CD4-positive, alpha-beta memory T cell (primary cell): Measurements from ENCODE around the gene NFAT5. TPM values are rescaled to one million over a fixed set of nuclear protein-coding genes. Genes with fewer than 3 reads are reported as not detected.
A peak's percentile ranks its signal among the peaks of the same experiment; 100 is the strongest.
"Not testable (repeated sequence)": the region's sequence is repeated elsewhere in the genome, so short reads cannot be mapped to it uniquely, and the experiment has no call there.

Experiments
- CTCF ChIA-PET: fragments of 350-600 bp; sonication (Branson Sonifier 250); formaldehyde crosslinking; loops from one replicate; lab custom pipeline; 2021; ENCODE audit warnings: inconsistent platforms; ENCODE audit not compliant: partially characterized antibody; lab: Charles Lee
- POLR2A ChIA-PET: fragments of 350-600 bp; sonication (Branson Sonifier 250); formaldehyde crosslinking; loops from one replicate; lab custom pipeline; 2021; ENCODE audit not compliant: partially characterized antibody; lab: Charles Lee
- DNase-seq, 5 donors: peaks; one replicate each; pipeline versions ENCODE4 v3.0.0 to v3.0.0-alpha.2; 2020 to 2022; ENCODE audit warnings: mixed read lengths in 1 of 5
- H3K27ac ChIP-seq: one replicate; pipeline ENCODE4 v1.7.0; 2013; ENCODE audit warnings: low read depth, low read length
- H3K27me3 ChIP-seq: 2 replicates; pipeline ENCODE4 v1.7.0; 2013; ENCODE audit warnings: mild to moderate bottlenecking, low read length, moderate library complexity; ENCODE audit not compliant: insufficient read depth
- H3K36me3 ChIP-seq: 2 replicates; pipeline ENCODE4 v1.7.0; 2013; ENCODE audit warnings: mild to moderate bottlenecking, low read length, moderate library complexity; ENCODE audit not compliant: insufficient read depth
- H3K4me1 ChIP-seq: 2 replicates; pipeline ENCODE4 v1.7.0; 2013; ENCODE audit warnings: mild to moderate bottlenecking, low read length, moderate library complexity; ENCODE audit not compliant: insufficient read depth
- H3K4me3 ChIP-seq, 2 donors: one replicate each; pipeline ENCODE4 v1.7.0; 2013; ENCODE audit warnings: low read length in 2 of 2, mild to moderate bottlenecking in 1 of 2
- H3K9me3 ChIP-seq, 2 donors: one replicate each; pipeline ENCODE4 v1.7.0; 2013; ENCODE audit warnings: low read length in 2 of 2, control low read depth in 1 of 2; ENCODE audit not compliant: control insufficient read depth in 1 of 2
- H3K27ac Mint-ChIP-seq, 7 donors: one replicate each; pipeline ENCODE4 v1.8.0; 2020 to 2021; ENCODE audit warnings: mixed read lengths in 7 of 7, mild to moderate bottlenecking in 6 of 7, inconsistent platforms in 3 of 7, moderate library complexity in 3 of 7
- H3K27me3 Mint-ChIP-seq, 2 donors: one replicate each; pipeline ENCODE4 v1.8.0; 2020 to 2021; ENCODE audit warnings: mixed read lengths in 2 of 2
- H3K36me3 Mint-ChIP-seq, 2 donors: one replicate each; pipeline ENCODE4 v1.8.0; 2020 to 2021; ENCODE audit warnings: mixed read lengths in 2 of 2, inconsistent platforms in 1 of 2, mild to moderate bottlenecking in 1 of 2
- H3K4me1 Mint-ChIP-seq, 4 donors: one replicate each; pipeline ENCODE4 v1.8.0; 2020 to 2021; ENCODE audit warnings: mixed read lengths in 4 of 4, mild to moderate bottlenecking in 1 of 4
- H3K4me3 Mint-ChIP-seq, 8 donors: one replicate each; pipeline ENCODE4 v1.8.0; 2020 to 2021; ENCODE audit warnings: mixed read lengths in 8 of 8, mild to moderate bottlenecking in 7 of 8, moderate library complexity in 6 of 8, inconsistent platforms in 3 of 8
- H3K9me3 Mint-ChIP-seq, 8 donors: one replicate each; pipeline ENCODE4 v1.8.0; 2020 to 2021; ENCODE audit warnings: mixed read lengths in 8 of 8, mild to moderate bottlenecking in 5 of 8, inconsistent platforms in 3 of 8, moderate library complexity in 1 of 8
- intact Hi-C: fragments of 100-400 bp; cut with micrococcal nuclease; formaldehyde crosslinking; loops from one replicate; pipeline ENCODE4 v1.15.1; 2023
- polyA plus RNA-seq, 2 donors: library from polyadenylated mRNA; unstranded; fragments of 300-500 nt; fragmentation: Illumina TruSeq; gene quantifications; one replicate each; pipeline ENCODE4 v1.2.3, GENCODE V29; 2021
- total RNA-seq, 2 experiments: library from RNA; stranded (reverse); gene quantifications; one replicate each; pipeline ENCODE4 v1.2.3, GENCODE V29; 2021

NFAT5 gene
- total and polyA plus RNA-seq, 4 experiments from 2014 or later = 1.8 to 35.6 (median 18.7) TPM

DNA sequence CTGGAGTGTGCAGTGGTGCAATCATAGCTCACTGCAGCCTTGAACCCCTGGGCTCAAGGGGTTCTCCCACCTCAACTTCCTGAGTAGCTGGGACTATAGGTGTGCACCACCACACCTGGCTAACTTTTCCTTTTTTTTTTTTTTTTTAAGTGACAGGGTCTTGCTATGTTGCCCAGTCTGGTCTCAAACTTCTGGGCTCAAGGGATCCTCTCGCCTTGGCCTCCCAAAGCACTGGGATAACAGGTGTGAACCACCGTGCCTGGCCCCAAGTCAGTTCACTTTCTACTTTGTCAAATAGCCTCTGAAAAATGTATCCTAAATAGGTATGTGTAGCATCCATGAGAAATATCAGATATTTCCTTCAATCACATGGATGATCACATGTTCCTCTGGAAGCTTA lies 9.9 kb upstream of the NFAT5 start:
- Histone ChIP-seq H3K4me3 (no peak overlapping the region), H3K27me3 (no peaks in the 10 kb centered on the region), H3K4me1 (no peaks in the 10 kb centered on the region), H3K27ac (no peak overlapping the region), H3K36me3 (no peaks in the 10 kb centered on the region), H3K9me3 (no peaks in the 10 kb centered on the region)
- Mint-ChIP-seq H3K9me3 (peaks cover 0 to 1% (median 0%) of the 10 kb centered on the region in 8 donors), H3K36me3 (no peaks in the 10 kb centered on the region), H3K4me3 (no peak overlapping the region), H3K27ac (no peak overlapping the region), H3K4me1 (peaks cover 3 to 13% (median 6%) of the 10 kb centered on the region in 4 donors), H3K27me3 (no peaks in the 10 kb centered on the region)
- ChIA-PET POLR2A (no interaction called here), CTCF (interaction anchor here (1.5 kb wide), 1 partner anchor 9 kb away, joined by 3 read pairs; no protein-coding TSS in a partner anchor)
- no peak for DNase-seq
- intact Hi-C loops = no loop called here

DNA sequence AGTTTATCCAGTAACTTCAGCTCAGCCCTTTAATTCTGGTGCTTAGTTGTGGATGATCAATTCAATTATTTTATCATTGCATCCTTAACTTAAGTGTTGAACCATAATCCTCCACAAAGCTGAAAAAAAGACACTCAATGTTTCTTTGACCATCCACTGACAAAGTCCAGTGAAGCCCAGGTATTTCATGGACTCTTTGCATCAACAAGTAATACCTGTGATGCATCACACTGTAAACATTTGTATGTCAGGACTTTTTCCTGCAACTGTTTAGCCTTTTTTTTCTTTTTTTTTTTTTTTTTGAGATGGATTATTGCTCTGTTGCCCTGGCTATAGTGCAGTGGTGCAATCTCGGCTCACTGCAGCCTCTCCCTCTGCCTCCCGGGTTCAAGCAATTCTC lies 6.6 kb upstream of the NFAT5 start:
- Mint-ChIP-seq H3K27ac (no peak overlapping the region), H3K4me1 (peaks cover 10 to 24% (median 15%) of the 10 kb centered on the region in 4 donors), H3K4me3 (no peak overlapping the region), H3K9me3 (peaks cover 0 to 1% (median 0%) of the 10 kb centered on the region in 8 donors), H3K27me3 (no peaks in the 10 kb centered on the region), H3K36me3 (no peaks in the 10 kb centered on the region)
- H3K27me3 ChIP-seq = no peaks in the 10 kb centered on the region
- DNase-seq = no peak
- peaks cover 7% of the 10 kb centered on the region for H3K4me1 ChIP-seq
- H3K4me3 ChIP-seq = no peak overlapping the region
- POLR2A ChIA-PET = interaction anchor here (1.2 kb wide), 1 partner anchor 10 kb away, joined by 4 read pairs; no protein-coding TSS in a partner anchor
- CTCF ChIA-PET = no interaction called here
- no peak overlapping the region for H3K27ac ChIP-seq
- no peaks in the 10 kb centered on the region for H3K9me3 ChIP-seq
- intact Hi-C loops = no loop called here
- H3K36me3 ChIP-seq = no peaks in the 10 kb centered on the region

DNA sequence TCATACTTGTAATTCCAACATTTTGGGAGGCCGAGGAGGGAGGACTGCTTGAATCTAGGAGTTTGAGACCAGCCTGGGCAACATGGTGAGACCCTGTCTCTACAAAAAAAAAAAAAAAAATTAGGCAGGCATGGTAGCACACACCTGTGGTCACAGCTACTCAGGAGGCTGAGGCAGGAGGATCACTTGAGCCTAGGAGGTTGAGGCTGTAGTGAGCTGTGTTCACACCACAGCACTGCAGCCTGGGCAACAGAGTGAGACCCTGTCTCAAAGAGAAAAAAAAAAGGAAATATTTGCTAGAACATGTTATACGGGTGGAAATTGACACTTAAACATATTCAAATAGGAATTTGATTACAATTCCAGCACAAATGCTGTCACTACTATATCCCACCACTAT lies 4.4 kb upstream of the NFAT5 start:
- H3K4me1 ChIP-seq = peaks cover 10% of the 10 kb centered on the region
- H3K4me3 Mint-ChIP-seq, DNase-seq, H3K9me3 Mint-ChIP-seq, H3K27me3 ChIP-seq, H3K36me3 ChIP-seq, H3K36me3 Mint-ChIP-seq, CTCF ChIA-PET, H3K27ac ChIP-seq, H3K9me3 ChIP-seq, H3K4me3 ChIP-seq, H3K27me3 Mint-ChIP-seq, POLR2A ChIA-PET: not testable (repeated sequence)
- intact Hi-C loops = loop anchor here (5.0 kb wide), 1 partner anchor 201 kb away; the partner anchor contains the start of gene WWP2
- peak overlapping the region in 2 of 7 donors; percentile 4 to 47 for H3K27ac Mint-ChIP-seq
- peaks cover 10 to 23% (median 15%) of the 10 kb centered on the region in 4 donors for H3K4me1 Mint-ChIP-seq

DNA sequence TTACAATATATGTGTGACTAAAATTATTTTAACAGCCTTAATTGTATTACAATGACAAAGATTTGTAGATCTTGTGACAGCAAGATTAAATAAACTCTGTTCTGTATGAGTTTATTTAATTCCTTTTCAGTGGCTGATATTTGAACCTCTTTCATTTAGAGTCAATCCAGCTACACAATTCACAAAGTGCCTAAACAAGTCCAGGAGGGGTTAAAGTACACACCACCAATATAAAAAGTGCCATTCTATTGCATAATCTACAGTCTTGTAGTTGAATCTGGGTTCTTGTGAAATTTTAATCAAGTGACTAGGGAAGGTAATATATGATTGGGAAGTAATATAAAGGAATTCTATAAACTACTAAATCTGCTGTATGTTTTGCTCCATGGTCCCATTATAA lies 3.9 kb upstream of the NFAT5 start:
- Histone ChIP-seq H3K4me3 (no peak overlapping the region), H3K27ac (no peak overlapping the region), H3K9me3 (no peaks in the 10 kb centered on the region), H3K36me3 (no peaks in the 10 kb centered on the region), H3K4me1 (peaks cover 11% of the 10 kb centered on the region), H3K27me3 (no peaks in the 10 kb centered on the region)
- no peaks in the 10 kb centered on the region for H3K27me3 Mint-ChIP-seq
- intact Hi-C loops = loop anchor here (5.0 kb wide), 1 partner anchor 200 kb away; the partner anchor contains the start of gene WWP2
- no peak overlapping the region for H3K27ac Mint-ChIP-seq
- DNase-seq = no peak
- H3K4me3 Mint-ChIP-seq = no peak overlapping the region
- peaks cover 0 to 1% (median 0%) of the 10 kb centered on the region in 8 donors for H3K9me3 Mint-ChIP-seq
- H3K36me3 Mint-ChIP-seq = peaks cover 0 to 10% of the 10 kb centered on the region in 2 donors
- peaks cover 10 to 26% (median 16%) of the 10 kb centered on the region in 4 donors for H3K4me1 Mint-ChIP-seq
- ChIA-PET CTCF (no interaction called here), POLR2A (no interaction called here)

DNA sequence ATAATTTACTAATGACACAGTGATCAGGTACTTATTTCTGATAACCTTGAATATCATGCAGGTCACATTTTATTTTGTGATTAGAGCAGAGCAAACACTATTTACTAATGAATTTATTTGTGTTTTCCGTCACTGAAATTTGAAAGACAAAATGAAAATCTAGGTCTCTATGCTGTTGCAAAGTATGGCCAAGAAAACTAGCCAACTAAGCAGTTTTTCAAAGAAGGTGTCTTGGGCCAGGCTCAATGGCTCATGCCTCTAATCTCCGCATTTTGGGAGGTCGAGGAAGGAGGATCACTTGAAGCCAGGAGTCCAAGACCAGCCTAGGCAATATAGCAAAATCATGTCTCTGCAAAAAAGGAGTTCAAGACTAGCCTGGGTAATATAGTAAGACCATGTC lies 3.0 kb upstream of the NFAT5 start:
- intact Hi-C loops = loop anchor here (5.0 kb wide), 1 partner anchor 199 kb away; the partner anchor contains the start of gene WWP2
- peaks cover 0 to 1% (median 0%) of the 10 kb centered on the region in 8 donors for H3K9me3 Mint-ChIP-seq
- H3K36me3 ChIP-seq = no peaks in the 10 kb centered on the region
- peaks cover 19 to 35% (median 23%) of the 10 kb centered on the region in 4 donors for H3K4me1 Mint-ChIP-seq
- peaks cover 20% of the 10 kb centered on the region for H3K4me1 ChIP-seq
- POLR2A ChIA-PET = no interaction called here
- H3K27ac ChIP-seq = no peak overlapping the region
- H3K4me3 Mint-ChIP-seq = no peak overlapping the region
- no peaks in the 10 kb centered on the region for H3K9me3 ChIP-seq
- CTCF ChIA-PET = interaction anchor here (2.5 kb wide), 1 partner anchor 167 kb away, joined by 23 read pairs; no protein-coding TSS in a partner anchor
- H3K27ac Mint-ChIP-seq = peak overlapping the region in 1 of 7 donors; percentile 72
- peaks cover 0 to 19% of the 10 kb centered on the region in 2 donors for H3K36me3 Mint-ChIP-seq
- H3K4me3 ChIP-seq = no peak overlapping the region
- H3K27me3 Mint-ChIP-seq = no peaks in the 10 kb centered on the region
- no peaks in the 10 kb centered on the region for H3K27me3 ChIP-seq
- DNase-seq = no peak

DNA sequence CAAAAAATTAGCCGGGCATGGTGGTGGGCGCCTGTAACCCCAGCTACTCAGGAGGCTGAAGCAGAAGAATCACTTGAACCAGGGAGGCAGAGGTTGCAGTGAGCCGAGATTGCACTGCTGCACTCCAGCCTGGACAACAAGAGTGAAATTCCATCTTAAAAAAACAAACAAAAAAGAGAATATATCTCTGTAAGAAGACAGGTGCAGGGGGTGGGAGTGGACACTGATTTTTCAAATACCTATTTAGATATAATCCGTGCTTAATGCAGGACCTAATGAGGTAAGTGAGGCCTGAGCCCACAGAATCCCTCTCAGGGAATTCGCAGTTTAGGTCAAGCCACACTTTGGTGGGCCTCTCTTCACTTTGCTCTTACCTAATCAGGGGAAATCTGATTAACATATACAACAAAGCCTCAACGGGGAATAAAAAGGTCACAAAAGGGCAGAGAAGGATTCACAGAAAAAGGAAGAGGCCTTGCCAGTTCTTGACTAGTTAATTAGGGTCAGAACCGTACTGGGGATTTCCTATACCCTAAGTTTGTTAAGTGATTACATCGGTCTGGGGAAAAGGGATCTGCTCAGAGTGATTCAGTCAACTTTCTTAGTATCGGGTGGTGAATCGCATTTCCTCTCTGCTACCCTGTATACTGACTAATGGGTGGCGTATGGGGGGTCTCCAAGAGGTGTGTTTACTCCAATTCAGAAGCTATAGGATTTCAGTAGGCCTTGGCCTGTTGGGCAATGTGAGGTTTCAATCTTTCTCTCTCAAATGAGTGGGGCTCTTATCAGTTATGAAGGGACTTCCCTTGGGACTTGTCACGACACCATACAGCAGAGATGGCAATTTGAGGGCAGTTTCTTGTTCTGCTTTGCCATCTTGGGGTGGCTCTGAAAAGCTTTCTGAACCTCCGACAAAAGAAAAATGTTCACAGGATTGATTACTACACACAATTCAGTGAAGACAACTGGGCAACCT lies 1.9 kb upstream of the NFAT5 start:
- Histone ChIP-seq H3K9me3 (no peaks in the 10 kb centered on the region), H3K36me3 (no peaks in the 10 kb centered on the region), H3K27ac (peak overlapping the region; percentile 91), H3K27me3 (no peaks in the 10 kb centered on the region), H3K4me1 (peaks cover 31% of the 10 kb centered on the region), H3K4me3 (peak overlapping the region; percentile 5 to 33)
- peak; percentile 40 to 86 (median 49) for DNase-seq
- intact Hi-C loops = loop anchor here (1.0 to 5.0 kb wide), 8 partner anchors 34 to 253 kb away; partner anchors contain the start of genes CYB5B, TERF2, VPS4A and WWP2
- peaks cover 22 to 46% (median 29%) of the 10 kb centered on the region in 4 donors for H3K4me1 Mint-ChIP-seq
- H3K9me3 Mint-ChIP-seq = no peaks in the 10 kb centered on the region
- peak overlapping the region; percentile 86 to 98 (median 96) for H3K27ac Mint-ChIP-seq
- ChIA-PET POLR2A (interaction anchor here (0.6 to 2.9 kb wide), 15 partner anchors 10 to 234 kb away, joined by 3 to 17 read pairs (median 4); partner anchors contain the start of genes CYB5B, PDF, TERF2 and WWP2), CTCF (interaction anchor here (0.9 to 2.5 kb wide), 5 partner anchors 99 to 179 kb away, joined by 3 to 23 read pairs (median 3); no protein-coding TSS in a partner anchor)
- no peaks in the 10 kb centered on the region for H3K27me3 Mint-ChIP-seq
- peak overlapping the region; percentile 81 to 96 (median 92) for H3K4me3 Mint-ChIP-seq
- H3K36me3 Mint-ChIP-seq = peaks cover 0 to 19% of the 10 kb centered on the region in 2 donors
